ENCODE results near the gene RSPO4.

RSPO4 gene

GRCh38 chr20:967796-968742, 34.0 kb downstream of the RSPO4 start:
- peak in 1 of 5 experiments; percentile 43 for DNase-seq

DNA sequence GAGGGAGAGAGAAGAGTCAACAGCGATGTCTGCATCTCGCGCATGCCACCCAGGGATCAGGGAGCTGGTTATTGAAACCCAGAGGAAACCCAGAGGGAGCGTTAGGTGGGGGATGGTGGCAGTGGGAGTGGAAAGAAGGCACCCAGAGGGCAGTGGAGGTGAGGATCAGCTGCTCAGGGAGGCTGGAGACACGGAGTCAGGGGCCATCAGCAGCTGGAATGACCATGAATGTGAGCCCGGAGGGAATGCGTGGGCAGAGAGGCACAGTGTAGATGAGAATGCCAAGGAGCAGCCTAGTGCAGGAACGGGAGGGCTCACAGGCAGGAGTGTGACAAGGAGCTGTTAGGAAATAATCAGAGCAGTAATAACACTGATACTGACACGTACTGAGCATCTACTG, 36.2 kb downstream of the RSPO4 start:
- DNase-seq: no peak

DNA sequence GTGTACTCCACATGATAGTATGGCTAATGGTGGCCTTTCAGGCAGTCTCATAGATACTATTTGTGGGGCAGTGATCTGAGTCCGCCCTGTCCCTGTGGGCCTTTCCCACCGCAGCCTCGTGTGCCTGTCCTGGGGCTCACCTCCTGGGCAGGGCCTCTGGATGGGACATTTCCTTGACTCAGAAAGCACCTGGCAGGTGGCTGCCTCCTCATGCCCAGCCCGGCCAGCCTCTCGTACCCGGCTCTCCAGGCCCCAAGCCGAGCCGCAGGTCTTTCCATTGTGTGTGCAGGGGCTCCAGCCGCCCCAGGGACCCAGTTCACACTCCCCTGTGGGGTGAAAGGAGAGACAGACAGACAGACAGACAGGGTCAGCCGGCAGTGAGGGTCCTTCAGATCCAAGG, 38.3 kb downstream of the RSPO4 start:
- no peak for DNase-seq

GRCh38 chr20:962683-963082, 39.4 kb downstream of the RSPO4 start:
- DNase-seq: no peak

DNA sequence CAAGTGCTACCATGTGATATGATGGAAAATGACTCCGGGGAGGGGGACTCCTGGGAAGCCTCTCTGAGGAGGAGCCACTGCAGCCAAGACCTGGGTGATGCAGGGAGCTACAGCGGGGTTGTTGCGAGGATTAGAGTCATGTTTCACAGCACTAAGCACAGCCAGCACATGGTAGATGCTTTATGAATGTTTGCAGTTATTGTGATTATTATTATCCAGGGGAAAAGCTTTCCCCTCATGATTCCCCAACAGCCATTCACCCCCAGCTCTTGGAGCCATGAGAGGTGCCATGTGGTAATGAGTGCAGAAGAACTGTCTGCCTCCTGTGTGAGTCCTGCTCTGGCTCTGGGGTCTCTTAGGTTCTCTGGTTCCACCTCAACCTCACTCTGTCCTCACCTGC, 39.9 kb downstream of the RSPO4 start:
- DNase-seq: no peak

DNA sequence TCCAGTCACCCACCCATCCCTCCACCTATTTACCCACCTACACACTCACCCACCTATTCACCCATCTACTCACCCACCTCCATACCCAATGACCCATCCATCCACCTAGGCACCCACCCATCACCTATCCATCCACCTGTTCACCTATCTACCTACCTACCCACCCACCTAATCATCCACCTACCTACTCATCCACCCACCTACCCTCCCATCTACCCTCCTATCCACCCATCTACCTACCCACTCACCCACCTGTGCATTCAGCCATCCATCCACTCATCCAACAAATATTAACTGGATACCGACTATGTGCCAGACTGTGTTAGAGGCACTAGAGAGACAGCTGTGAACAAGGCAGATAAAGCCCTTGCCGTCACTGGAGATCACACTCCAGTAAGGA, 40.3 kb downstream of the RSPO4 start:
- no peak for DNase-seq

DNA sequence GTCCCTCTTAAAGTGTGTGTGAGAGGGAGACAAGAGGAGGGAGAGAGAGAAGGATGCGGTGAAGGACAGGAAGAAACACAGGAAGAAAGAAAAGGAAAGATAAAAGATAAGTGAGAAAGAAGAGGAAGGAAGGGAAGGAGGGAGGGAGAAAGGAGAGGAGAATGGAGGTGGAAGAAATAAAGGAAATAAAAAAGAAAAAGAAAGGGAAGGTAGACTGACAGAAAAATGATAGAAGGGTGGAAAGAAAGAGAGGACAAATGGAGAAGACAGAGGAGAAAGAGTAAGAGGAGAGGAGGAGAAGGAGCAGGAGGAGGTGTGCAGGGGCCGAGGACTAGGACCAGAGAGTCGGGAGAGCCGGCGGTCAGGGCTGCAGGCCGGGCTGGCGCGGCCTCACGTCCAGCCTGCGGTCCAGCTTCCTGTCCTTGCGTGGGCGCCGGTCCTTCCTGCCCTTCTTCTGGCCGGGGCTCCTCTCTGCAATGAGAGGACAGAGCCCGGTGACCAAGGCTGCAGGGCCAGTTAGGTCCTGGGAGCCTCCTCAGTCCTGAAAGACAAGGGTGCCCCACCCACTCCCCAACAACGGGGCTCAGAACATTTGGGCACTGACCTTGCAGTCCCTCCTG, 42.0 kb downstream of the RSPO4 start:
- DNase-seq: no peak

GRCh38 chr20:958936-959815, 42.9 kb downstream of the RSPO4 start:
- no peak for DNase-seq

- no peak for DNase-seq
Observed at GRCh38 chr20:957544-957943, 44.6 kb downstream of the RSPO4 start.

DNA sequence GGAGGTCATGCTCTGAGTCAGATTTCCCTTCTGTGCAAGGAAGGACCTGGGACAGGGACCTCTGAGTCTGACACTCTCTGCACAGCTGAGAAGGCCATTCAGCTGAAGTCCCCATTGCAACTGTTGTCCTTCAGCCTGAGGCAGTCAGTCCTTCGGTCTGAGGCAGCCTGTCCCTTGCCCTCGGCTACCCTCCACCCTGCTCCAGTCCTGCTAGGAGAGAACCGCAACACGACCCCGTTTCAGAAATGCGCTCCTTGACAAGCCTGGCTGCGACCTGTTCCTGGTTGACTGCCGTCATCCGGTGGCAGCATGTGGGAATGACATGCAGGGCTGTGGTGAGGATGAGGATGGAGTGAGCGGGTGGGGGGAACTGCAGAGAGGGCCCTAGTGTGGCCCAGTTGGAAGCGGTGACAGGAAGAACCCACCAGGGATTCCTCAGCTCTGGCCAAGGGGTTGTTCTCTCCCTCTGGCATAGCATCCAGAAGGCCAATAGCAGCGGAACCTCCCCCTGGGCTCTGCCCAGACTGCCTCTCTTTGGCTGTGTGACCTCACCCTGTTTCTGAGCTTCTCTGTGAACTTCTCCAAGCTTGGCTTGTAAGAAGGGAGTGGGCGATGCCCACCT, 45.7 kb downstream of the RSPO4 start:
- DNase-seq: peak; percentile 47 to 67 (median 62)

DNA sequence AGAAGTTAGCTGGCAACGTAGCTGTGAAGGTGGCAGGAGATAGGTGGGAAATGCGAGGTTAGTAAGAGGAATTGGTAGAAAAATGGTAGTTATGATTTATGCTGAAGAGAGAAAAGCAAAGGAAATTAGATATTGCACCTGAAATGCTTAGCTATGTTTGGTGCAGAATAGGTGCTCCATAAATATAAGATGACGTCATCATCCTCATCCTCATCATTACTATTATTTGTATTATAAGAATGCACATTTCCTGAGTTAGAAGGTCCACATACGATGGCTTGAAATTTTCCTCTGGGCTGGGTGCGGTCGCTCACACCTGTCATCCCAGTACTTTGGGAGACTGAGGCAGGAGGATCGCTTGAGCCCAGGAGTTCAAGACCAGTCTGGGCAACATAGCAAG, 46.5 kb downstream of the RSPO4 start:
- no peak for DNase-seq

- DNase-seq: no peak
Observed at GRCh38 chr20:955111-955510, 47.0 kb downstream of the RSPO4 start.

- DNase-seq: no peak
Observed at GRCh38 chr20:953742-954141, 48.4 kb downstream of the RSPO4 start.

- DNase-seq: no peak
Observed at GRCh38 chr20:952196-952795, 49.8 kb downstream of the RSPO4 start.

DNA sequence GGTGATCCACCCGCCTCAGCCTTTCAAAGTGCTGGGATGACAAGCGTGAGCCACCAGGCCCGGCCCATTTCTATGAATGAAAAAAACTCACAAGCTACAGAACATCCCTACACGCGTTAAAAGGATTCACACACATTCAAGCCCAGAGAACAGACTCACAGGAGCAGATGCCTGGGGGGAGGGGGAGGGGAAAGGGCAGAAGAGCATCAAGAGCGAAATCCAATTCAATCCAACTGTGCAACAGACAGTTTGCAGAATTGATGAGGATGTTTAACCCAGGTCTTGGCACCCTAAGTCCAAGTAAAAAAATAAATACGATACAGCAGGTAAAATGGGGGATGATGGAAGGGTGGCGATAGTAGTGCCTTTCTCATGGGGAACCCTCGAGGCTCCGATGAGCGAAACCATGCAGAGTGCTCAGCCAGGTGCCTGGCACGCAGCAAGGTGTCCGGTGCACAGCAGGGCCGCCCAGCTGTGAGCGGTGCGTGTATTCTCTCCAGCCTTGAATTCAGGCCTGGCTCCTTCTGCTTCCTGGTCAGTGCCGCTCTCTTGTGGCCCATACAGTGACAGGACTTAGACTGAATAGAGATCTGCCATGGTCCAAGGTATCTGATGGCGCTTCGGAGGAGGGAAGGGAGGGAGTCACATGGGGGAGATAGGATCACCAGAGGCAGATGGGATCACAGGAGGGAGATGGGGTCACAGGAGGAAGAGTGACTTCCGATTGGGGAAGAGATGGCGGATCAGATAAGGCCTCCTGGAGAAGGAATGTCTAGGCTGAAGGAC, 50.5 kb downstream of the RSPO4 start:
- no peak for DNase-seq

DNA sequence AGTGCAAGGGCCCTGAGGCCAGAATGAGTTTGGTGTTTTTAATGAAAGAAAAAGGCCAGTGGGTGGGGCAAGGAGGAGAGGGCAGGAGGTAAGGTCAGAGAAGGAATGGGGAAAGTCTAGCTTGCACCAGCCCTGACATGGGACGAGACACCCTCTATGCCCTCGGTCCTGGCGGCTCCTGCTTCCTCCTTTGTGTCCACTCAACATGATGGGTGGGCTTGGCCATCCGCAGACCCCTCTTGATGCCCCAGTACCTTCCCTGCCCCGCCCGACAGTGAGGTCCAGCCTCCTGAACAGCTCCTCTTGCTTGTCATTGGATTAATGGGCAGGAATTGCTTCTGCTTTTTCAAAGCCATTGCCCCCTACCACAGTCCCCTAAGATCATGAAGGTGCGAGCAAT, 52.4 kb downstream of the RSPO4 start:
- DNase-seq: no peak

GRCh38 chr20:946826-947225, 55.3 kb downstream of the RSPO4 start:
- no peak for DNase-seq

- no peak for DNase-seq
Observed at GRCh38 chr20:945841-946240, 56.3 kb downstream of the RSPO4 start.

DNA sequence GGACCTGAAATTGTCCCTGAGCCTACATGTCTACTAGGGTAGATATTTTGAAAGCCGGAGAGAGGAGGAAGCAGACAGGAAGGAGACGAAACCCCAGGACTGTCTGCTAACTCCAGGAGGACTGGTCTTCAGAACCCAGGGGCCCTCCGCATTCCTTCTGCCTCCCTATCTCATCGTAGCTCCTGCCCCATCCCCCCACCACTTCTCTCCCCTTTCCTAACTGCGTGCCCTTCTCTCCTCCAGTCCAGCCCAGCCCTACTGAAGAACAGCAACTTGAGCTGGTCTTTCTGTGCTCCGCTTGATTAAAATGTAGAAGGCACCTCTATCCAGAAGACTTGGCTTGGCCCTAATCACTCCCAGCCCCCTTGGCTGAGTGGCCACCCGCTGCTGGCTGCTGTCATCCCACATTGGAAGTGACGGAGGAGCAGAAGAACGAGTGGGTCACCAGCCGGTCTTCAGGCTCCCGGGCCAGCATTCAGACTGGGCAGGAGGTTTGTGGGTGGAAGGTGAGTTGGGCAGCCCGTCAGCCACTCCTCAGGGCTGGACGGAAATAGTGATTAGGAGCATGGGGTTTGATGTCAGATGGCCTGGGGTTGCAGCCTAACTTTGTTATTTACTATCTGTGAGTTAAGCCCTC, 57.2 kb downstream of the RSPO4 start:
- DNase-seq: no peak

- no peak for DNase-seq
Observed at GRCh38 chr20:944148-944547, 58.0 kb downstream of the RSPO4 start.

- DNase-seq: no peak
Observed at GRCh38 chr20:942611-943010, 59.5 kb downstream of the RSPO4 start.
